ENCODE results near the gene PEX14.

- TF ChIP-seq CTCF (IDR thresholded peaks at IDR 0.05; ENCODE audit: poor library complexity) (no peak), EZH2 (IDR thresholded peaks at IDR 0.05; ENCODE audit: borderline replicate concordance) (no peak), EZH2phosphoT487 (IDR thresholded peaks at IDR 0.05; ENCODE audit: low read depth, severe bottlenecking, unreplicated experiment) (no peak)
These were observed 172.8 kb downstream of the PEX14 start for GRCh38 chr1:10647414-10648170.

Measured in hepatocyte (in vitro differentiated cells).